DMS153 (cell line): Measurements from ENCODE around the gene SF3B6.
"Not testable (repeated sequence)": the region's sequence is repeated elsewhere in the genome, so short reads cannot be mapped to it uniquely, and the experiment has no call there.

Experiments
- DNase-seq: peaks from one replicate; lab custom pipeline; 2025; lab: John Stamatoyannopoulos, UW

The SF3B6 gene

DNA sequence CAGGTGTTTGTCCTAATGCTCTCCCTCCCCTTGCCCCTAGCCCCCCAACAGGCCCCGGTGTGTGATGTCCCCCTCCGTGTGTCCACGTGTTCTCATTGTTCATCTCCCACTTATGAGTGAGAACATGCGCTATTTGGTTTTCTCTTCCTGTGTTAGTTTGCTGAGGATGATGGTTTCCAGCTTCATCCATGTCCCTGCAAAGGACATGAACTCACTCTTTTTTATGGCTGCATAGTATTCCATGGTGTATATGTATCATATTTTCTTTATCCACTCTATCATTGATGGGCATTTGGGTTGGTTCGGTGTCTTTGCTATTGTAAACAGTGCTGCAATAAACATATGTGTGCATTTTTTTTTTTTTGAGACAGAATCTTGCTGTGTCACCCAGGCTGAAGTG lies 17.1 kb upstream of the SF3B6 start:
- not testable (repeated sequence) for DNase-seq

DNA sequence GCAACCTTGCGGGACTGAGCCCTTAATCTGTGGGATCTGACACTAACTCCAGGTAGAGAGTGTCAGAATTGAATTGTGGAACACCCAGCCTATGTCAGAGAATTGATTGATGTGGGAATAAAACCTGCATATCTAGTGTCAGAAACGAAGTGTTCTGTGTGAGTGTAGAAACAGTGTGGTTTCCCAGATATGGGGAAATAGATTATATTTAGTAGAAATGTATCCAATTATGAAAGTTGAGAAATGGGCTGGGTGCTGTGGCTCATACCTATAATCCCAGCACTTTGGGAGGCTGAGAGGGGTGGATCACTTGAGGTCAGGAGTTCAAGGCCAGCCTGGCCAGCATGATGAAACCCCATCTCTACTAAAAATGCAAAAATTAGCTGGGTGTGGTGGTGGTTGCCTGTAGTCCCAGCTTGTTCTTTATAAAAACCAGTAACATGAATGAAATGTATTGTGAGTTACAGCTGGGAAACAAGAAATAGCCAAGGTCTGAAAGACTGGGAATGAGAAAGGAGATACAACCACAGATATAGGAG lies 12.8 kb upstream of the SF3B6 start:
- no peak for DNase-seq

DNA sequence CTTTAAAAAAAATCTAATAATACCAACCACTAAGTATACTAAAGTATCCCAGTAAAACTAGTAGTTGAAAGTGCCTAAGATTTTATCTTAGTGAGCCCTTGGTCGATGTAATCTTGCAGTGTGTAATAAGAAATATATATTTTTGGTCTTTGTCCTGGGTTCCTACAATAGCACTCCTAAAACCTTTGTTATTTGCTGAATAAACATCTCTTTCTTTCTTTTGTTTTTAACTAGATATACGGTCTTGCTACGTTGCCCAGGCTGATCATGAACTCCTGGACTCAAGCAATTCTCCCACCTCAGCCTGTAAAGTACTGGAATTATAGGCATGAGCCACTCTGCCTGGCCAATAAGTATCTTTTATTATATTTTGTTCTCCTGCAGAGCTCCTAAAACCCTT lies 10.9 kb upstream of the SF3B6 start:
- DNase-seq, result no peak

DNA sequence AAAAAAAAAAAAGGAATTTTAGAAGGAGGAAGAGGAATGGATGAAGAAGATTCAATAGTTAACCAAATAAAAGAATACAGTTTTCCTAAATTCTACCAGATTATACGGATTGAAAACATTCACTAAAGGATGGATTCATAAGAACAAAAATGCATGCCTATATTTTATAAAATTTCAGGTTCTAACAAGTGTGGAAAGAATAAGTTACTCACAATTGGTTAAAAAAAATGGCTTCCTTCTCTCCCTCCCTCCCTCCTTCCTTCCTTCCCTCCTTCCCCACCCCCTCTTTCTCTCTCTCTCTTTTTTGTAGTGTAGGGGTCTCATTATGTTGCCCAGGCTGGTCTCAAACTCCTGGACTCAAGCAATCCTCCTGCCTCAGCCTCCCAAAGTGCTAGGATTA lies 10.1 kb upstream of the SF3B6 start:
- no peak for DNase-seq

DNA sequence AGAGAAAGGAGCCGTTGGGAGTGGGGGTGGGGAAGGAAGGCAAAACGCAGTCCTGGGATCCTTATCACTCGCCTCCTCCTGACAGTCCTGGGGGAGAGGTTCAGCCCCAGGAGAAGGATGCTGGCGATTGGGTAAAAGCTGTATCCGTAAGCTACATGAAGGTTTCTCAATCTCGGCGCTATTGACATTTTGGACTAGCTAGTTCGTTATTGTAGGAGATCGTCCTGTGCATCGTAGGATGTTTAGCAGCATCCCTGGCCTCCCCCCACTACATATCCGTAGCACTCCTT lies 9.0 kb upstream of the SF3B6 start:
- DNase-seq, result no peak

DNA sequence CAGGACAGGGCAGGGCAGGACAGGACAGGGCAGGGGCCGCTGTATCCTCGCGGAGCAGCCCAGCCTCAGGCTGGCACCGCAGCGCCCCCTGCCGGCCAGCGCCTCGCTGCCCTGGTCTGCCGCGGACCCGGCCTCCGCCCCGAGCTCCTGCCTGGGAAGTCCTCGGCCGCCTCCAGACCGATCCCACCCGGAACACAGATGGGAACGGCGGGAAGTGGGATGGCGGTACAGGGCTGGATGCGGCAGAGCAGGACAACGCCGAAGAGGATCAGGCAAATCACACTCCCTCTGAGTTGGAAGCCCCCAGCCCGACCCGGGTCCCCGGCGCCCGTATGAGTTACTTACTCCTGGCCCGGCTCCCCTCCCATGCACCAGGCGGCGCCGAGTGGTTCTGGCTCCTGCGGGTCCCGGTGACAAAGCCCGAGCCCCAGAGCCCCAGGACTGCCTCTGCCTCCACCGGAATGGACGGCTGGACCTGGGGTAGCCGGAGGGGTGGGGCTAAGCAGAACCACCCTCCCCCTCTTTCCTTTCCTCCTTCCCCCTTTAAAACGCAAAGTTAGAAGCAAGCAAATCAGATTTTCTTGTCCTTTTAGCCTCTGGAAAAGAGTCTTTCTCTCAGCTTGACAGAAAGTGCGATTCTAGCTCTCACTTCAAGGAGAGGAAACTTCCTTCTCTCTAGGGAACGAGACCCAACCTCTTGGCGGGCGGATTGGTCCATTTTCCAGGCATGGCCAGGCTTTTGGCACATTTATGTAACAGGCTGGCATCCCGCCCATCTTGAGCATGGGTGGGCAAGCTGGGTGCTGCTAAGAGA lies 8.5 kb upstream of the SF3B6 start, which contains the start of gene TP53I3:
Gene TP53I3, minus strand, starts transcription at position 449 of the 814 bp plus-strand sequence. CDS start 508 bp downstream, outside the sequence.
- DNase-seq, result peak; percentile 71

DNA sequence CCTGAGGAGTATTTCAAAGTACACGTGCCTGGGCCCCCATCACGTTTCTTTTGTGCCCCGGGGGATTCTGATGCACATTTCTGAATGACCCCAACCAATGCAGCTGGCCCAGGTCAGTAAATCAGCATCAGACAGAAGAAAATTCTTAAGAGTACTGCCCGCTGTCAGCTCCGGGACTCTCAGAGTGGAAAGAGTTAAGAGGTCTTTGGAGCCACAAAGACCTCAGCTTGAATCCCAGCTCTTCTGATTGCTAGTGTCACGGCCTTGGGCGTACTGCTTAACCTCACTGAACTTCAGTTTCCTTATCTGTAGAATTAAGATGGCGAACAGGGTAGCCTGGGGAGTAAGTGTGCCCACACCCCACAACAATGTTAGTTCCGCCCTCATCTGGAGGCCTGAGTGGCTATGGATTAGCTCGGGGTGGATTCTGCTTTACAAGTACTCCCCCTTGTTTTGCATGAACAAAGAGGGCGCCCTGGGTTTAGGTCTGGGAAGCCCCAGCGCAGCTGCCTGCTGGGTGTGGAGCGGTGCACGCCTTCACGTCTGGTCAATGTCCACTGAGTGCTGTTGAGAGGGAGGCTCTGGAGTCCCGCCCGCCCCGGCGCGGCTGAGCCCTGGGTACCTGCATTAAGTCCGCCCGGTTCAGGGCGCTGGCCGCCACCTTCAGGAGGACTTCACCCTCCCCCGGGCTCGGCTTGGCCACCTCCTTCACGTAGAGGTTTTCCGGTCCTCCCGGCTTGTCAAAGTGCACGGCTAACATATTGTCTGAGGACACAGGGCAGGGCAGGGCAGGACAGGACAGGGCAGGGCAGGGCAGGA lies 7.7 kb upstream of the SF3B6 start:
- DNase-seq, result peak; percentile 63

DNA sequence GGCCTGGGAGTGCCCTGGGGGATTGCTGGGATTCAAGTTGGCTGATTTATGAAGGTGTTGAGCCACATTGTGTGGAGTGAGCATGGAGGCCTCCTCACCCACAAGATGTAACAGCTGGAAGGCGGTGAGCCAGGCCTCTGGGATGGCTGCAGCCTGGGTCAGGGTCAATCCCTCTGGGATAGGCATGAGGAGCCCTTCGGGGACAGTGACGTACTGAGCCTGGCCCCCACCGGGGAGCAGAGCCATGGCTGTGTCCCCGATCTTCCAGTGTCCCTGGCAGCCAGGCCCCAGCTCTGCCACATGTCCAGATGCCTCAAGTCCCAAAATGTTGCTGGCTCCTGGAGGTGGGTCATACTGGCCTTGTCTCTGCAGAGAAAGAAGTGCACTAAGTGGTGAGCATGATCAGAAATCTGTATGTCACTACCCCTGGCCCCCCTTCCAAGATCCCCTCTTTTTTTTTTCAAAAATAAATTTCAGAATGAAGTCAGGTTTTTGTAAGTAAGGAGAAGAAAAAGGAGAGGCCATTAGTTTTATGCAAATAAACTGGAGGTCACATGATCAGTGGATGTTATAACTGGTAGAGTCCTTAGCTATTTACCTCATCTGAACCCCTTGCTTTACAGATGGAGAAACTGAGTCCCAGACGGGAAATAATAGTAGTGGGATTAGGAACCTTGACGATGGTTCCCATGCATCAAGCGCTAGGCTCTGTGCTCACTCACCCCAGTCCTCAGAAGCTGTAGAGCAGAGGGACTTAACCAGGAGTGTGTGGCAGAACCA lies 6.9 kb upstream of the SF3B6 start:
- DNase-seq, result no peak

DNA sequence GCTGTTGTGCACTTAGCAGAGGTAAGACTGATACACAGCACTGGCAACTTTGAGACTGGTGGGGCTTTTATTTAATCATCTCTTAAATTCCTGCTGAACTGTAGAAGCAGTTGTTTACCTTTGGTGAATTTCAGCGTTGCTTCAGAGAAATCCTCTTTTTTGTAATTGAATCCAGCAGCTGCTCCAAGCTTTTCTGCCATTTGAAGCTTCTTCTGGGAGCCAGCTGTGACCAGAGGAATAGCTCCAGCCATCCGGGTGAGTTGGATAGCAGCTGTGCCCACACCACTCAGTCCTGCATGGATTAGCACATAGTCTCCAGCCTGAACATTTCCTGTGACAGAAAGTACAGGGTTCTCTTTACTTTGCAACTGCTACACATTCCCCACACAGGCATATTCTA lies 4.6 kb upstream of the SF3B6 start:
- DNase-seq, result no peak

DNA sequence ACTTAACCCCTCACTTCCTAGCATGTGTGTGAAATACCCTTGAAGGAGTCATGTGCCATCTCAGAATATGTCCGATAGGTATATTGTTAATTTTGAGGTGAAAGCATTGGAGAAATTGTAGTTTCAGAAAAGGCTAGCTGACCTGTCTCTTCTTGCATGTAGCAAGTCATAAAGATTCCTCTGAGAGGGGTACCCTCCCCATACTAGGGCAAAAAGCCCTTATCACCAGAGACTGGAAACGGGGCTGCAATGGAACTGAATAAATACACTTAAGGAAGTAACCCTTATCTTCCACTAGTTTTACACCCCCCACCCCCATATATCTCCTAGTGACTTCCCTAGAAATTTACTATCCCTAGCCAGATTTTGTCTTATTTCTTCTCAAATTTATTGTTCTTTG lies 1.8 kb upstream of the SF3B6 start:
- no peak for DNase-seq

DNA sequence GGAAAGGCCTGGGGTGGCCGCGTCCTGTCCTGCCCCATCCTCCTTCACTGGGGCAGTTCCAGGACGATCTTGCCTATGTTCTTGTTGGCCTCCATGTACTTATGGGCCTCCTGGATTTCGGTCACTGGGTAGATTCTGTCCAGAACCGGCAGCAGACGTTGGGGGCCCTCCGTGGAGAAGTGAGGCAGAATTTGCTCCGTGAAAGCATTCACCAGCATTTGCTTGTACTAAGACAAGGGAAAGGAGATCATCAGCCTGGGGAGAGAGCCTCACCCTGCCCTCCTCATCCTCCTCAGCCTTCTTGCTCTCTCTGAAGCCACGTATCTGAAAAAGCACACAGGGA lies 1.4 kb upstream of the SF3B6 start:
- DNase-seq, result no peak

DNA sequence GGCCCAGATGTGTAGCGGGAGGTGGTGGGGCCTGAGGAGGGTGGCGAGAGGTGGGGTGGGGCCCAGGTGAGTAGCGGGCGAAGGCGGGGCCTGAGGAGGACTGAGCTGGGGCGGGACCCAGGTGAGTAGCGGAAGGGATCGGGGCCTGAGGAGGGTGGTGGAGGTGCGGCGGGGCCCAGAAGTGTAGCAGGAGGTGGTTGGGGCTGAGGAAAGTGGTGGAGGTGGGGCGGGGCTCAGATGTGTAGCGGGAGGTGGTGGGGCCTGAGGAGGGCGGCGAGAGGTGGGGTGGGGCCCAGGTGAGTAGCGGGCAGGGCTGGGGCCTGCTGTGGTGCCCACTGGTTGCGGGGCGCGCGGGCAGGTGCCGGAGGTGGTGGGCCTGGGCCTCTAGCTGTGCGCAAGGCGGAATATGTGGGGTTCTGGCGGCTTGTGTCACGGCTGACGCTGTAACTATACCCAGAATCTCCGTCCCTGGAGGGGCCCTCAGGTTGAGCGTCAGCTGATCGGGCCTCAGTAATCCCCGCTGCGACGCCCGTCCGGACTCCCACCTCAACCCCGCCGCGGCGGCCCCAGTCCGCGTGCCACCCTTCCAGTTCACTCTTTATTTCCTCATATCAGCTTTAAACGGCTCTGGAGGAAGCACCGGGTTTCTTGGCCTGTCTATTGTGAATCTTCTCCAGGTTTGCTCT lies 866 bp upstream of the SF3B6 start:
- DNase-seq, result no peak

DNA sequence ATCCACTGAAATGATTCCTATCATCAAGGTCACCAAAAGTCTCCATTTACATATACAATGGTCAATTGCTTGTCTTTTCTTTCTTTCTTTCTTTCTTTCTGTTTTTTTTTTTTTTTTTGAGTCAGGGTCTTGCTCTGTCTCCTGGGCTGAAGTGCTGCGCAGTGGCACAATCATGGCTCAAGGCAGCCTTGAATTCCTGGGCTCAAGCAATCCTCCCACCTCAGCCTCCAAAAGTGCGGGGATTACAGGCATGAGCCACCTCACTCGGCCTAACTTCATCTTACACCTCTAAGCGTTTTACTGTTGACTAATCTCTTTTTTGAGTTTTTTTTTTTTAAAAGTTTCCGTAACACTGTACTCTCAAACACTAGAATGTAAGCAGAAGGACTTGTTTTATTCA lies 867 bp downstream of the SF3B6 start:
- no peak for DNase-seq

DNA sequence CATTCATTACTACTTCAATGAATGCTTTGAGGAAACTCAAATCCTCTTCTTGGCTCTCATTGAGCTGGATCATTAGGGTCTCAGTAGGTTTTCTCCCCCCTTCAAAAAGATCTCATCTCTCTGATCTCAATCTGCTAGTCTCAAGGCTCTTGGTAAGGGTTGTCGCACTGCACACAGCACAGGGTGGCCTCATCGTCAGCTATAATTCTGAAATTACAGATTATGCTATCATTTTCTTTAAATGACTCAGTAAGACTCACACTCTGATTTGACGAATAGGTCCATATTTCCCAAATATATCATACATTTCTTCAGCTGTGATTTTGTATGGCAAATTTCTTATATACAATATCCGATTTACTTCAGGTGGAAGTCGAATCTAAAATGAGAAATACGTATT lies 2.3 kb downstream of the SF3B6 start:
- no peak for DNase-seq

DNA sequence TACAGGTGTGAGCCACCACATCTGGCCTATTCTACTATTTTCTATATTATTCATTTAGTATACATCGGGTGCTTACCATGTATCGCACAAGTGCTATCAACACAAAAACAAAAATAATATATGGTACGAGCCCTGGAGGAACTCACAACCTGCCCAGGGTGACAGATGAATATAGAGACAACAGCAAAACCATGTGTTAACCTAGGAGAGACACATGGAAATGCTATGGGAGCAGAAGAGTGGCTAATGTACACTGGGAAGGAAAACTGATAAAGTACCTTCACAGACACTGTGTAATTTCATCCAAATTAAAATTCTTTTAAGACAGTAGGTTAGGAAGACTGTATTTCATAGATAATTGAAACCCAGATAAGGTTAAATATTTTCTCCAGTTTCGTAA lies 3.9 kb downstream of the SF3B6 start:
- no peak for DNase-seq

DNA sequence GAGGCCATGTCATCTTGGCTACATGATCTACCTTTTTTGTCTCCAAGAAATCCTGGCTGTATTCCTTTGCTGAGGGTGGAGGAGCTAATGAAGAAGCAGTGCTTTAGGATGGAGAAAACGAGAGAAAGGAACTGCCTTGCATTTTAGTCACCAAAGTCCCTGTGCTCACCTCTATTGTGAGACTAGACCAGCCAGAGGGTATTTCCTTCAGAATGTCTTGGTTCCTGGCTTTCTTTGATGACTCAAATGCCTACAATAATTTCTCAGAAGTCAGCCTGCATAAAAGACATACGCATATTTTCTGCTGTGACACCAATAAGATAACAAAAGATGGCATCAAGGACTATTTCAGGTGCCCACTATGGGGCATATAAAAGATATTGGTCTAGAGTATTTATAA lies 10.8 kb downstream of the SF3B6 start:
- no peak for DNase-seq

DNA sequence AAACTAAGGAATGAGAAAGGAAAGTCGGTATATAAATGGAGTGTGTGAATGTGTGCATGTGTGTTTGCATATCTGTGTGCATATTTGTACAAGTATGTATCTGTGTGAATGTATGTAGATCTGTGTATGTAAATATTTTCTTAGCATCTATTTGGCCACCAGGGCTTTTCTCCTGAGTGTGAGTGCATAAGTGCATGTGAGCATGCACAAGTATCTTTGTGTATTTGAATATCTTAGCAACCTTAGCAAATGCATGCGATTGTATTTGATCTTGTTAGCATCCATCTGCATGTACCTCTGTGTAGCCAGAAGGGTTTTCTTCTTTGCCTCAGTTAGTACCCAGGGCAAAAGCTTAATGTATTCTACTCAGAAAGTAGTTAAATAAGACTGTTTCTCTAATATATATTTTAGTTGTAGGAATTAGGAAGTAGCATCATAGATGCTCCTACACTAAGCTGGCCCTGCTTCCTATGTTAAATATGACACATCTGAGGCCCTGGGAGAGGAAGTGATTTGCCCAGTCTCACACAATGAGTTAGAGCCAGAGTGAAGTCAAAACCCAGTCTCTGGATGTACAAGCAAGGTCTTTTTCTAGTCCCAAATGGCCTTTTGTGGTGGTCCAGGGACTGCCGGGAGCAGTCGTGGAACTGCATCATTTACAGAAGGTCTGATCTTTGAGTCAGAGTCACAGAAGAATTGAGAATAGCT lies 17.4 kb downstream of the SF3B6 start:
- no peak for DNase-seq

DNA sequence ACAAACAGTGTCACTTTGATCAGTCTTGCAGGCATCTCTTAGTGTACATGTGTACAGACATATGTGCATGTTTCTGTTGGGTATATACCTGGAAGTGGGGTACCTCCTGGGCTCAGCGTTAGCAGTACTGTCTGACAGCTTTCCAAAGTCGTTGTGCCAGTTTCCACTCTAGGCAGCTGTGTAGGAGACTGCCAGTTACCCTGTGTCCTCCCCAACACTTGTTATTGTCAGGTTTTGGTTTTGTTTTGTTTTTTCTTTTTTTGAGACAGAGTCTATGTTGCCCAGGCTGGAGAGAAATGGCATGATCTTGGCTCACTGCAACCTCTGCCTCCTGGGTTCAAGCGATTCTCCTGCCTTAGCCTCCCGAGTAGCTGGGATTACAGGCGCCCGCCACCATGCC lies 20.4 kb downstream of the SF3B6 start:
- no peak for DNase-seq

DNA sequence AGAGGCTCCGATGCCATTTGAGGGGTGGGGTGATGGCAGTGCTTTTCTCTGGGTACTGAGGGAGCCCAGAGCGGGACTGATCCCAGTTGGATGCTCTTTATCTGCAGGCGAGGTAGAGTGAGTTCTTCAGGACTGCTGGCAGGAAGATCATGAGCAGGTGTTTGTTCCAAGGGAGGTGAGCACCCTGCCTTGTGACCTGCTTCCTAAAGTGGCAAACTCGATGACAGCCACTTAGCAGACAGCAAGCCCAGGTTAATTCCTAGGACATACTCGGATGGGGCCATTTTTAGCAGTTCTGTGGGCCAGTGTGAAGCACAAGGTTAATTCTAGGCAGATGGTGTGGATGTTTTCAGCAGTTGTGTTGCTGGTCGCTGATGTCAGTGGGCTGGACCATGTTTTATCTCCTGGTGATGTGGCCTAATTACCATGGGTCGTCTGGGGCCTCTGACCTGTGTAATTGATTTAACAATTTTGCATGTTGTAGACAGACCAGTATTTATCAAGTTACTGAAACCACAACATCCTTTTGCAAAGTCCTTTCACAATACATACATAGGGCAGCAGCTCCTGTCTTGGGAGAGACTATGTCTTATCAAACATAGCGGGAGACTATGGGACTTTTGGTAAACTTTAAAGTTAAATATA lies 21.6 kb downstream of the SF3B6 start:
- no peak for DNase-seq

DNA sequence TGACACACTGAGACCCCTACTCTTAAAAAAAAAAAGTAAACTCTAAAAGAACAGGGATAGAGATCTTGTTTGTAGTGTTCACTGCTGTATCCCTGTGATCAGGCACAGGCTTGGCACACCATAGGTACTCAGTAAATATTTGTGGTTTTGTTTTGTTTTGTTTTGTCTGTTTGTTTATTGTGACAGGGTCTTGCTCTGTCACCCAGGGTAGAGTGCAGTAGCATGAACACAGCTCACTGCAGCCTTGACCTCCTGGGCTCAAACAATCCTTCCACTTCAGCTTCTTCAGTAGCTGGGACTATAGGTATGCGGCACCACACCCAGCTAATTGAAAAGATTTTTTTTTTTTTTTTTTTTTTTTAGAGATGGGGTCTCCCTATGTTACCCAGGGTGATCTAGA lies 23.2 kb downstream of the SF3B6 start:
- no peak for DNase-seq

DNA sequence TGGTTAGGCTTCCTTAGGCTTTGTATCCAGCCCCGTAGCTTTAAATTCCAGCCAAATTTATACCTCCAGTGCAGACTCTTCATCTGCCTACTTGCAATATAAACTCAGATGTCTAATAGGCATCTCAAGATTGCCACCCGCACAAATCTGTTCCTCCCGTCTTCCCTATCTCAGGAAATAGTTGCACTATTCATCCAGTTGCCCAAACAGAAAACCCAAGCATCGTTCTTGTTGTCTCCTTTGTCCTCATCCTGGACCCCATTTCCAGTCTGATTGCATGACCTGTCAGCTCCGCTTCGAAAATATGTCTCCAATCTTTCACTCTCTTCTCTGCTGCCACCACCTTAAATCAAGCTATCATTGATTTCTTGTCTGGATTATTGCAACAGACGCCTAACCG lies 24.3 kb downstream of the SF3B6 start:
- no peak for DNase-seq
